OCI-LY7 (cell line): ENCODE measurements around the gene CDT1. TPM values are rescaled to one million over a fixed set of nuclear protein-coding genes. Genes with fewer than 3 reads are reported as not detected.

Experiments
- BruUV-seq: library from RNA; stranded (reverse); fragments of 400-500 nt; replicated peaks from 2 replicates; lab custom pipeline; 2021; lab: Mats Ljungman, UMichigan
- CTCF ChIA-PET: fragments of 300-600 bp; sonication (Branson Sonifier 250); formaldehyde crosslinking; loops from one replicate; lab custom pipeline; 2022; ENCODE audit warnings: antibody characterized with exemption; ENCODE audit not compliant: unreplicated experiment; lab: Charles Lee
- POLR2A ChIA-PET: fragments of 300-600 bp; sonication (Branson Sonifier 250); formaldehyde crosslinking; loops from one replicate; lab custom pipeline; 2022; ENCODE audit warnings: antibody characterized with exemption; lab: Charles Lee
- DNase-seq: peaks from one replicate; pipeline ENCODE4 v3.0.0-alpha.2; 2015; ENCODE audit warnings: low spot score
- H2AFZ ChIP-seq: fragments of 200-600 bp; sonication (generic), shearing (Covaris generic); 2 replicates; pipeline ENCODE4 v1.6.1; 2014; ENCODE audit warnings: mild to moderate bottlenecking, antibody characterized with exemption, low read length, moderate library complexity
- H3K27ac ChIP-seq: fragments of 200-600 bp; sonication (generic); 2 replicates; pipeline ENCODE4 v1.5.1; 2014; ENCODE audit warnings: mixed run types, low read depth, mild to moderate bottlenecking, moderate library complexity, low read length, inconsistent platforms; ENCODE audit not compliant: poor library complexity, severe bottlenecking
- H3K36me3 ChIP-seq: fragments of 200-600 bp; sonication (generic); 2 replicates; pipeline ENCODE4 v1.6.1; 2014; ENCODE audit warnings: mild to moderate bottlenecking, antibody characterized with exemption, low read length, moderate library complexity, mixed read lengths; ENCODE audit not compliant: insufficient read depth
- H3K4me1 ChIP-seq: fragments of 200-600 bp; sonication (generic); 2 replicates; pipeline ENCODE4 v1.5.1; 2014; ENCODE audit warnings: mild to moderate bottlenecking, low read length; ENCODE audit not compliant: insufficient read depth, poor library complexity, severe bottlenecking
- H3K4me2 ChIP-seq: fragments of 200-600 bp; sonication (generic); 2 replicates; pipeline ENCODE4 v1.6.1; 2014; ENCODE audit warnings: mild to moderate bottlenecking, low read length
- H3K4me3 ChIP-seq: fragments of 200-600 bp; sonication (generic); 2 replicates; pipeline ENCODE4 v1.5.1; 2014; ENCODE audit warnings: mild to moderate bottlenecking, low read depth, low read length; ENCODE audit not compliant: poor library complexity, severe bottlenecking
- H3K79me2 ChIP-seq: fragments of 200-600 bp; sonication (generic); 2 replicates; pipeline ENCODE4 v1.6.1; 2016; ENCODE audit warnings: low read depth, mild to moderate bottlenecking, low read length, moderate library complexity, mixed read lengths; ENCODE audit not compliant: insufficient read depth
- H3K9me2 ChIP-seq: fragments of 200-600 bp; sonication (generic); 2 replicates; pipeline ENCODE4 v1.6.1; 2016; ENCODE audit warnings: mild to moderate bottlenecking, low read length, mixed read lengths; ENCODE audit not compliant: insufficient read depth
- H3K9me3 ChIP-seq: fragments of 200-600 bp; sonication (generic); 2 replicates; pipeline ENCODE4 v1.6.1; 2014; ENCODE audit warnings: mild to moderate bottlenecking, mixed run types, low read length, mixed read lengths
- H4K20me1 ChIP-seq: fragments of 200-600 bp; sonication (generic); 2 replicates; pipeline ENCODE4 v1.6.1; 2014; ENCODE audit warnings: mild to moderate bottlenecking, antibody characterized with exemption, low read length, moderate library complexity, mixed read lengths; ENCODE audit not compliant: insufficient read depth
- EZH2phosphoT487 ChIP-seq: fragments of 200-600 bp; sonication (generic); IDR thresholded peaks from 2 replicates; pipeline ENCODE4 v1.6.1; 2018; ENCODE audit warnings: low read depth, borderline replicate concordance, mild to moderate bottlenecking, mixed run types, antibody characterized with exemption, low read length, moderate library complexity, mixed read lengths
- intact Hi-C: fragments of 100-400 bp; cut with micrococcal nuclease; formaldehyde crosslinking; loops from one replicate; pipeline ENCODE4 v1.10.0; 2022; ENCODE audit not compliant: unreplicated experiment
- total RNA-seq, 2 experiments: library from RNA; depleted of rRNA in 1 of 2; stranded (reverse); fragments of >200 nt in 1 of 2; shearing (Covaris generic) in 1 of 2; gene quantifications; 2 replicates each; pipeline ENCODE4 v1.2.3, GENCODE V29; 2014 to 2022
- TF ChIP-seq, protein P1 (sequence below): fragments of 200-600 bp; sonication (generic); conservative IDR thresholded peaks from 2 replicates; pipeline ENCODE4 v1.5.1; 2014; ENCODE audit warnings: mild to moderate bottlenecking, antibody characterized with exemption, low read length, moderate library complexity, mixed read lengths

Gene CDT1
- total RNA-seq, 2 experiments from 2014 or later, result 82.7 to 108 TPM

DNA sequence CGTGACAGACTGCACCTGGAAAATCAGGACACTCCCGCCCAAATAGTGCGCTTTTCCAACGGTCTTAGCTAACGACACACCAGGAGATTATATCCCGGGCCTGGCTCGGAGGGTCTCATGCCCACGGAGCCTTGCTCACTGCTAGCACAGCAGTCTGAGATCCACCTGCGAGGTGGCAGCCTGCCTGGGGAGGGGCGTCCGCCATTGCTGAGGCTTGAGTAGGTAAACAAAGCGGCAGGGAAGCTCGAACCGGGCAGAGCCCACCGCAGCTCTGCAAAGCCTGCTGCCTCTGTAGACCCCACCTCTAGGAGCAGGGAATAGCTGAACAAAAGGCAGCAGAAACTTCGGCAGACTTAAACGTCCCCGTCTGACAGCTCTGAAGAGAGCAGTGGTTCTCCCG lies 48.0 kb downstream of the CDT1 start:
- TF ChIP-seq EZH2phosphoT487, result no peak
- TF ChIP-seq, protein P1, sequence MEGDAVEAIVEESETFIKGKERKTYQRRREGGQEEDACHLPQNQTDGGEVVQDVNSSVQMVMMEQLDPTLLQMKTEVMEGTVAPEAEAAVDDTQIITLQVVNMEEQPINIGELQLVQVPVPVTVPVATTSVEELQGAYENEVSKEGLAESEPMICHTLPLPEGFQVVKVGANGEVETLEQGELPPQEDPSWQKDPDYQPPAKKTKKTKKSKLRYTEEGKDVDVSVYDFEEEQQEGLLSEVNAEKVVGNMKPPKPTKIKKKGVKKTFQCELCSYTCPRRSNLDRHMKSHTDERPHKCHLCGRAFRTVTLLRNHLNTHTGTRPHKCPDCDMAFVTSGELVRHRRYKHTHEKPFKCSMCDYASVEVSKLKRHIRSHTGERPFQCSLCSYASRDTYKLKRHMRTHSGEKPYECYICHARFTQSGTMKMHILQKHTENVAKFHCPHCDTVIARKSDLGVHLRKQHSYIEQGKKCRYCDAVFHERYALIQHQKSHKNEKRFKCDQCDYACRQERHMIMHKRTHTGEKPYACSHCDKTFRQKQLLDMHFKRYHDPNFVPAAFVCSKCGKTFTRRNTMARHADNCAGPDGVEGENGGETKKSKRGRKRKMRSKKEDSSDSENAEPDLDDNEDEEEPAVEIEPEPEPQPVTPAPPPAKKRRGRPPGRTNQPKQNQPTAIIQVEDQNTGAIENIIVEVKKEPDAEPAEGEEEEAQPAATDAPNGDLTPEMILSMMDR, result no peak
- H3K79me2 ChIP-seq, result no peaks in the 10 kb centered on the region
- H2AFZ ChIP-seq, result no peak overlapping the region
- no peak overlapping the region for H3K4me2 ChIP-seq
- H3K4me3 ChIP-seq, result no peak overlapping the region
- CTCF ChIA-PET, result no interaction called here
- no peaks in the 10 kb centered on the region for H3K9me2 ChIP-seq
- H3K27ac ChIP-seq, result no peak overlapping the region
- intact Hi-C loops, result no loop called here
- no peaks in the 10 kb centered on the region for H3K36me3 ChIP-seq
- peaks cover 19% of the 10 kb centered on the region for H3K4me1 ChIP-seq
- no TSS peak for BruUV-seq
- POLR2A ChIA-PET, result no interaction called here
- no peaks in the 10 kb centered on the region for H3K9me3 ChIP-seq
- no peak for DNase-seq
- H4K20me1 ChIP-seq, result 0 out of 2 replicates have a peak, but pooled peaks cover 4% of the 10 kb centered on the region

DNA sequence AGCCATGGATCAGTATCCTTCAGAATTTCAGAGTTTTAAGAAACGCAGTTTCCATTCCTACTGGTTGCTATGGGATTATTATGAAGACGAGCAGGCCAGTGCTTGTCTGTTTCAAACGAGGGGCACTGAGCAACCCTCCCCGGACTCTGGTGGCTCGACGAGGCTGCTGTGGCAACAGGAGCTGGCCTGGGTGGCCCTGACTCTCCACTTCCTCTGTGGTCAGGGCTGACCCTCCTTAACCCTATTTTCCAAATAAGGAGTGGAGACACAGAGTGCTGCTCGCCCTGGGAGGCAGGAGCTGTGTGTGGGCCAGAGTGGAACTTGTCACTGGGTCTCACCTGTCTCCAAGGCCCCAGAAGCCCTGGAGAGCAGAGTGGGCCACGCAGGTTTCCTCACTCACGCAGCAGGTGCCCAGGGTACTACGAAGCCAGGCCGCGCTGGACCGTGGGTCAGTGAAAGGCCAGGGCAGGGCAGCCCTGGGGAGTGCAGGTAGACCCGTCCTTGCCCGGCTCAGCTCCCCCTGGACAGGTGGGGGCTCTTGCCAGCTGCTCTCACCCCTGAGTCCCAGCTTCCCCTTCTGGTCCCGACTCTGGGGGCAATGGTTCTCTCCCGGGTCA lies 49.8 kb downstream of the CDT1 start:
- Histone ChIP-seq H3K27ac (no peak overlapping the region), H3K4me1 (peaks cover 25% of the 10 kb centered on the region), H4K20me1 (0 out of 2 replicates have a peak, but pooled peaks cover 4% of the 10 kb centered on the region), H3K79me2 (no peaks in the 10 kb centered on the region; the same call in 1 of the 2 replicates), H3K36me3 (no peaks in the 10 kb centered on the region), H3K9me3 (no peaks in the 10 kb centered on the region), H2AFZ (no peak overlapping the region), H3K4me3 (no peak overlapping the region), H3K9me2 (no peaks in the 10 kb centered on the region), H3K4me2 (no peak overlapping the region)
- no peak for DNase-seq
- no peak for TF ChIP-seq EZH2phosphoT487
- TF ChIP-seq, protein P1, result no peak
- BruUV-seq, result no TSS peak
- ChIA-PET POLR2A (interaction anchor here (0.7 to 1.1 kb wide), 2 partner anchors 301 to 1626 kb away, joined by 3 to 15 read pairs; no protein-coding TSS in a partner anchor), CTCF (interaction anchor here (0.6 kb wide), 1 partner anchor 60 kb away, joined by 5 read pairs; no protein-coding TSS in a partner anchor)
- intact Hi-C loops, result no loop called here
